Sigmoid colon (tissue), 3 donors: Measurements from ENCODE around the gene ARL2.

Source experiments
- CTCF ChIP-seq, 4 experiments: fragments of 450-650 bp in 3 of 4; fragments of 200-600 bp in 1 of 4; IDR thresholded peaks; one replicate each; pipeline ENCODE4 v1.5.1; 2016 to 2019; ENCODE audit warnings: antibody characterized with exemption in 4 of 4, mild to moderate bottlenecking in 3 of 4, moderate library complexity in 2 of 4
- POLR2A ChIP-seq, 2 donors: fragments of 450-650 bp; IDR thresholded peaks; one replicate each; pipeline ENCODE4 v1.6.1; 2016; ENCODE audit warnings: antibody characterized with exemption in 2 of 2, mild to moderate bottlenecking in 2 of 2, moderate library complexity in 2 of 2

GRCh38 chr11:65014726-65015227 lies 817 bp downstream of the ARL2 start:
- TF ChIP-seq CTCF (IDR thresholded peaks at IDR 0.05) (no peak), POLR2A (IDR thresholded peaks at IDR 0.05) (no peak)
